ENCODE data around the gene GLIPR1.

- TF ChIP-seq CTCF (IDR thresholded peaks at IDR 0.05; ENCODE audit: poor library complexity, severe bottlenecking) (no peak), POLR2AphosphoS5 (IDR thresholded peaks at IDR 0.05) (no peak), EP300 (conservative IDR thresholded peaks at IDR 0.05; ENCODE audit: poor library complexity, severe bottlenecking) (no peak), TAF1 (IDR thresholded peaks at IDR 0.05; ENCODE audit: low read depth) (no peak), EZH2 (IDR thresholded peaks at IDR 0.05; ENCODE audit: borderline replicate concordance, insufficient read depth, low read length, poor library complexity, severe bottlenecking) (no peak)
Observed at GRCh38 chr12:75487308-75487707, 6.8 kb downstream of the GLIPR1 start.
